HepG2 (cell line): ENCODE data around the gene ZCCHC3. TPM values are rescaled to one million over a fixed set of nuclear protein-coding genes. Genes with fewer than 3 reads are reported as not detected.

Experiments
- CREB1 ChIP-seq, 2 experiments: fragments of 450-650 bp in 1 of 2; IDR thresholded peaks; 2 replicates each; pipeline ENCODE4 v1.6.1; 2016 to 2017; ENCODE audit warnings: control low read depth in 1 of 2, mild to moderate bottlenecking in 1 of 2, missing compliant biosample characterization in 1 of 2, missing genetic modification characterization in 1 of 2
- HMGXB4 ChIP-seq, 2 experiments: sonication (generic) in 1 of 2; formaldehyde crosslinking in 1 of 2; IDR thresholded peaks; 2 replicates each; pipeline versions ENCODE4 v1.4.0 to v1.6.1; 2018 to 2020; ENCODE audit warnings: missing genetic modification reagents in 2 of 2, borderline replicate concordance in 1 of 2, low read depth in 1 of 2, mild to moderate bottlenecking in 1 of 2, missing biosample characterization in 1 of 2
- HNF4G ChIP-seq, 2 experiments: sonication (generic) in 1 of 2; formaldehyde crosslinking in 1 of 2; IDR thresholded peaks; 2 replicates each; pipeline versions ENCODE4 v1.4.0 to v1.6.1; 2011 to 2020; ENCODE audit warnings: borderline replicate concordance in 2 of 2, low read depth in 2 of 2, mild to moderate bottlenecking in 2 of 2, low read length in 1 of 2, missing genetic modification reagents in 1 of 2, moderate library complexity in 1 of 2
- PCBP2 ChIP-seq: fragments of 200-400 bp; formaldehyde crosslinking; optimal IDR thresholded peaks from 2 replicates; pipeline ENCODE3; 2018; ENCODE audit warnings: low read length, low read depth; ENCODE audit not compliant: poor library complexity, severe bottlenecking
- POLR2AphosphoS5 ChIP-seq: IDR thresholded peaks from 2 replicates; pipeline ENCODE4 v1.6.1; 2012; ENCODE audit warnings: low read depth, low read length
- PRPF4 ChIP-seq: fragments of 200-400 bp; formaldehyde crosslinking; IDR thresholded peaks from 2 replicates; pipeline ENCODE4 v1.6.1; 2016; ENCODE audit warnings: low read length, low read depth; ENCODE audit not compliant: poor library complexity, severe bottlenecking
- REL ChIP-seq: sonication (generic); formaldehyde crosslinking; conservative IDR thresholded peaks from 2 replicates; pipeline ENCODE4 v1.8.0; 2022; ENCODE audit warnings: mild to moderate bottlenecking, missing genetic modification reagents, moderate library complexity
- SALL2 ChIP-seq: sonication (generic); formaldehyde crosslinking; IDR thresholded peaks from 2 replicates; pipeline ENCODE4 v1.8.1; 2023; ENCODE audit warnings: mild to moderate bottlenecking, missing genetic modification reagents, inconsistent platforms
- SCMH1 ChIP-seq: sonication (generic); formaldehyde crosslinking; IDR thresholded peaks from 2 replicates; pipeline ENCODE4 v1.9.0; 2021; ENCODE audit warnings: missing genetic modification reagents, mild to moderate bottlenecking, borderline replicate concordance
- TMF1 ChIP-seq: sonication (generic); formaldehyde crosslinking; IDR thresholded peaks from 2 replicates; pipeline ENCODE4 v1.8.1; 2022; ENCODE audit warnings: low read depth, missing genetic modification reagents
- UBTF ChIP-seq: sonication (generic); formaldehyde crosslinking; IDR thresholded peaks from 2 replicates; pipeline ENCODE4 v1.4.0; 2020; ENCODE audit warnings: mild to moderate bottlenecking, missing genetic modification reagents
- YY1 ChIP-seq: IDR thresholded peaks from 2 replicates; pipeline ENCODE4 v1.6.1; 2011; ENCODE audit warnings: low read length, low read depth, moderate library complexity, mild to moderate bottlenecking; ENCODE audit not compliant: insufficient read depth, insufficient replicate concordance
- ZNF598 ChIP-seq: sonication (generic); formaldehyde crosslinking; IDR thresholded peaks from 2 replicates; pipeline ENCODE4 v1.5.1; 2020; ENCODE audit warnings: mild to moderate bottlenecking, missing genetic modification reagents, borderline replicate concordance
- ZNF776 ChIP-seq: sonication (generic); formaldehyde crosslinking; IDR thresholded peaks from 2 replicates; pipeline ENCODE4 v1.4.0; 2020; ENCODE audit warnings: mild to moderate bottlenecking, missing genetic modification reagents
- ZNF841 ChIP-seq: sonication (generic); formaldehyde crosslinking; IDR thresholded peaks from 2 replicates; pipeline ENCODE4 v1.8.1; 2023; ENCODE audit warnings: missing genetic modification reagents, borderline replicate concordance
- ZNF891 ChIP-seq: sonication (generic); formaldehyde crosslinking; IDR thresholded peaks from 2 replicates; pipeline ENCODE4 v1.5.0; 2020; ENCODE audit warnings: mild to moderate bottlenecking, missing genetic modification reagents
- polyA plus RNA-seq, 8 experiments: library from polyadenylated mRNA; depleted of rRNA in 3 of 8; stranded (reverse) in 7 of 8; unstranded in 1 of 8; fragments of >200 nt; fragmentation: Illumina TruSeq in 4 of 8; extraction: Trizol in 4 of 8; gene quantifications; 2 replicates each; pipeline versions ENCODE4 v1.2.1 to v1.2.3, GENCODE V29; 2011 to 2016; ENCODE audit warnings: low read depth in 4 of 8, missing spikeins in 1 of 8, mixed read lengths in 1 of 8; ENCODE audit not compliant: insufficient read depth in 1 of 8
- total RNA-seq, 5 experiments: library from RNA; depleted of rRNA; stranded (reverse); fragments of >200 nt; fragmentation: Illumina TruSeq; extraction: Trizol; gene quantifications; 2 replicates each; pipeline ENCODE4 v1.2.3, GENCODE V29; 2016; ENCODE audit warnings: low read depth in 1 of 5
- TF ChIP-seq, protein P1 (sequence below): IDR thresholded peaks from 2 replicates; pipeline ENCODE4 v1.6.1; 2016; ENCODE audit warnings: control low read depth
- TF ChIP-seq, protein P2 (sequence below): sonication (generic); formaldehyde crosslinking; IDR thresholded peaks from 2 replicates; pipeline ENCODE4 v1.9.0; 2022; ENCODE audit warnings: low read depth, missing genetic modification reagents
- TF ChIP-seq, protein P3 (sequence below): sonication (generic); formaldehyde crosslinking; IDR thresholded peaks from 2 replicates; pipeline ENCODE4 v1.8.0; 2022; ENCODE audit warnings: low read depth, missing genetic modification reagents

Gene ZCCHC3
- total and polyA plus RNA-seq, 2 of the 13 experiments (the other 11 are each of a cell fraction or from before 2014, with no cell fraction given) = 46.6 to 63.0 TPM

- TF ChIP-seq ZNF598 (no peak), SALL2 (CRISPR knock-in tag) (no peak), SCMH1 (CRISPR knock-in tag) (no peak), ZNF841 (no peak), TMF1 (CRISPR knock-in tag) (no peak), REL (CRISPR knock-in tag) (0 out of 2 replicates have a peak, but pooled peaks have one; percentile 9), PCBP2 (no peak), HNF4G (IDR thresholded peaks at IDR 0.05; ENCODE audit: borderline replicate concordance, low read depth, low read length) (no peak; the same call in 1 of the 2 replicates), HNF4G (CRISPR knock-in tag; IDR thresholded peaks at IDR 0.05; ENCODE audit: borderline replicate concordance, low read depth) (no peak), POLR2AphosphoS5 (no peak), CREB1 (IDR thresholded peaks at IDR 0.05) (no peak), CREB1 (CRISPR knock-in tag; IDR thresholded peaks at IDR 0.05) (no peak), PRPF4 (peak; percentile 43), YY1 (no peak), ZNF891 (CRISPR knock-in tag) (peak; percentile 74), ZNF776 (CRISPR knock-in tag) (no peak; the same call in 1 of the 2 replicates), UBTF (CRISPR knock-in tag) (peak; percentile 73), HMGXB4 (CRISPR knock-in tag; IDR thresholded peaks at IDR 0.05; ENCODE audit: borderline replicate concordance in 1 of 2, low read depth in 1 of 2) (peak; percentile 22 to 48; a peak in 3 of 4 replicates)
- TF ChIP-seq, protein P1, sequence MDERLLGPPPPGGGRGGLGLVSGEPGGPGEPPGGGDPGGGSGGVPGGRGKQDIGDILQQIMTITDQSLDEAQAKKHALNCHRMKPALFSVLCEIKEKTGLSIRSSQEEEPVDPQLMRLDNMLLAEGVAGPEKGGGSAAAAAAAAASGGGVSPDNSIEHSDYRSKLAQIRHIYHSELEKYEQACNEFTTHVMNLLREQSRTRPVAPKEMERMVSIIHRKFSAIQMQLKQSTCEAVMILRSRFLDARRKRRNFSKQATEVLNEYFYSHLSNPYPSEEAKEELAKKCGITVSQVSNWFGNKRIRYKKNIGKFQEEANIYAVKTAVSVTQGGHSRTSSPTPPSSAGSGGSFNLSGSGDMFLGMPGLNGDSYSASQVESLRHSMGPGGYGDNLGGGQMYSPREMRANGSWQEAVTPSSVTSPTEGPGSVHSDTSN (CRISPR knock-in tag) = no peak
- TF ChIP-seq, protein P2, sequence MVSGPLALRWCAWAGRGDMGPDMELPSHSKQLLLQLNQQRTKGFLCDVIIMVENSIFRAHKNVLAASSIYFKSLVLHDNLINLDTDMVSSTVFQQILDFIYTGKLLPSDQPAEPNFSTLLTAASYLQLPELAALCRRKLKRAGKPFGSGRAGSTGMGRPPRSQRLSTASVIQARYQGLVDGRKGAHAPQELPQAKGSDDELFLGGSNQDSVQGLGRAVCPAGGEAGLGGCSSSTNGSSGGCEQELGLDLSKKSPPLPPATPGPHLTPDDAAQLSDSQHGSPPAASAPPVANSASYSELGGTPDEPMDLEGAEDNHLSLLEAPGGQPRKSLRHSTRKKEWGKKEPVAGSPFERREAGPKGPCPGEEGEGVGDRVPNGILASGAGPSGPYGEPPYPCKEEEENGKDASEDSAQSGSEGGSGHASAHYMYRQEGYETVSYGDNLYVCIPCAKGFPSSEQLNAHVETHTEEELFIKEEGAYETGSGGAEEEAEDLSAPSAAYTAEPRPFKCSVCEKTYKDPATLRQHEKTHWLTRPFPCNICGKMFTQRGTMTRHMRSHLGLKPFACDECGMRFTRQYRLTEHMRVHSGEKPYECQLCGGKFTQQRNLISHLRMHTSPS (CRISPR knock-in tag) = no peak
- TF ChIP-seq, protein P3, sequence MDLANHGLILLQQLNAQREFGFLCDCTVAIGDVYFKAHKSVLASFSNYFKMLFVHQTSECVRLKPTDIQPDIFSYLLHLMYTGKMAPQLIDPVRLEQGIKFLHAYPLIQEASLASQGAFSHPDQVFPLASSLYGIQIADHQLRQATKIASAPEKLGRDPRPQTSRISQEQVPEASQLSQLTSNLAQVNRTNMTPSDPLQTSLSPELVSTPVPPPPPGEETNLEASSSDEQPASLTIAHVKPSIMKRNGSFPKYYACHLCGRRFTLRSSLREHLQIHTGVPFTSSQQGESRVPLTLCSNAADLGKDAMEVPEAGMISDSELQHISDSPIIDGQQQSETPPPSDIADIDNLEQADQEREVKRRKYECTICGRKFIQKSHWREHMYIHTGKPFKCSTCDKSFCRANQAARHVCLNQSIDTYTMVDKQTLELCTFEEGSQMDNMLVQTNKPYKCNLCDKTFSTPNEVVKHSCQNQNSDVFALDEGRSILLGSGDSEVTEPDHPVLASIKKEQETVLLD (CRISPR knock-in tag) = no peak
These were observed 29.3 kb downstream of the ZCCHC3 start (continued) for GRCh38 chr20:326645-327185.
